ENCODE results near the gene OGFOD1.

OGFOD1 gene

GRCh38 chr16:56421976-56422669, 29.2 kb upstream of the OGFOD1 start:
- TF ChIP-seq, protein P1, sequence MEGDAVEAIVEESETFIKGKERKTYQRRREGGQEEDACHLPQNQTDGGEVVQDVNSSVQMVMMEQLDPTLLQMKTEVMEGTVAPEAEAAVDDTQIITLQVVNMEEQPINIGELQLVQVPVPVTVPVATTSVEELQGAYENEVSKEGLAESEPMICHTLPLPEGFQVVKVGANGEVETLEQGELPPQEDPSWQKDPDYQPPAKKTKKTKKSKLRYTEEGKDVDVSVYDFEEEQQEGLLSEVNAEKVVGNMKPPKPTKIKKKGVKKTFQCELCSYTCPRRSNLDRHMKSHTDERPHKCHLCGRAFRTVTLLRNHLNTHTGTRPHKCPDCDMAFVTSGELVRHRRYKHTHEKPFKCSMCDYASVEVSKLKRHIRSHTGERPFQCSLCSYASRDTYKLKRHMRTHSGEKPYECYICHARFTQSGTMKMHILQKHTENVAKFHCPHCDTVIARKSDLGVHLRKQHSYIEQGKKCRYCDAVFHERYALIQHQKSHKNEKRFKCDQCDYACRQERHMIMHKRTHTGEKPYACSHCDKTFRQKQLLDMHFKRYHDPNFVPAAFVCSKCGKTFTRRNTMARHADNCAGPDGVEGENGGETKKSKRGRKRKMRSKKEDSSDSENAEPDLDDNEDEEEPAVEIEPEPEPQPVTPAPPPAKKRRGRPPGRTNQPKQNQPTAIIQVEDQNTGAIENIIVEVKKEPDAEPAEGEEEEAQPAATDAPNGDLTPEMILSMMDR (IDR thresholded peaks at IDR 0.05; ENCODE audit: borderline replicate concordance, insufficient read depth, low read depth, low read length): no peak
- peak overlapping the region; percentile 26 for H3K4me3 ChIP-seq (ENCODE audit: low read depth, low read length)

DNA sequence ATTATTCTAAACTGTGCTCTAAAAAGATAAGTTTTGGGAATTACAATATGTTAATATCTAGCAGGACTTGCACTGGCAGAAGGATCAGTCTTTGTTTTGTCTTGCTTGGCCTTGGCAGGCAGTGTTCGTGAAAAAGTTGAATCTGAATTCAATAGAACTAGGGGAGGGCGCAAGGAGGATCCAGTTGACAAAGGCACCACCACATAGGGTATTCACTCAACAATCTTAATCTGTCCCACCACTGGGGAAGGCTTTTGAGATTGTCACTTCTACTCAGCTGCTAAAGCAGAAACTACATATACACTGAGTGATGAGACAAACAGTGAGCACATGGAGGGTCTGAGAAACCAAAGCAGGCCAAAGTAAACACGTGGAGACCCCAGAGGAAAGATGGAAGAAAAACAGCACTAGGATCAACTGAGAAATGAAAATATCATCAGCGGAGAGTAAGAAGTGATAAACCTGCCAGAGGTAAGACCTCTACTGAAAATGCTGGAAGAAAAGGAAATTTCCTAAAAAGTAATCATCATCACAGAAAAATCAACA, 28.4 kb upstream of the OGFOD1 start:
- TF ChIP-seq, protein P1 (IDR thresholded peaks at IDR 0.05; ENCODE audit: borderline replicate concordance, insufficient read depth, low read depth, low read length): no peak
- no peak overlapping the region for H3K4me3 ChIP-seq (ENCODE audit: low read depth, low read length)

DNA sequence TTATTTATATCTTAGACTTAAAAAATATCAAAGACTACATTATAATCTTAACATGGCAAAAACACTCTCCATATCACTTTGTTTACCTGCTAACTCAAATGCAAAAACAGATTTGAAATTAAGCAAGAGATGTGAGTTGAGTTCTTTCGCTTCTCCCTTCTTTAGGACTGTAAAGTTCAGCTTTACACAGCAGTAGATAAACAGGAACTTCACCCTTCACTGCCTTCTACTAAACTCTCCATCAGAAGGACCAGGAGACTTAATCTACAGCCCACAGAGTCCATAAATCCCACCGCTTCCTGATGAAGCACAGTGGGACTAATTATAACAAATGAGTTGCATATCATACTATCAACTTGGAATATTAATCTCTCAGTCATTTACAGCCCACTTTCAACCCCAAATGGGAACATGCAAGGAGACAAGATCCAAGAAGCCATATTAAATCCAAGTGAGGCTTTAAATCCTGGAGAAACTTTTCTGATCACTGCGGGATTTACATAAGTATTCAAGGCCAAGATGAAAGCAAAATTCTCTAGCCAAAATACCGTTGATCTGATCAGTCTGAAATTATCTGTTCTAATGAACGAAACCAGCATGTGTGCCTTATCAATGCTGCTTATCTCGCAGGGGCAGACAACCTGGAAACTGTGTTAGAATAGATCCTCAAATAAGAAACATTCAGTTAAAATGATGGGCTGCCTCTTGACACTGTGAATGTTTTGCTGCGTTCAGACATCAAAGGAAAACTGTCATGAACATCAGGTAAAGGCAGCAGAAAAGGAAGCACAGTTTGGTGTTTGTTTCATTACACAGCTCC, 27.6 kb upstream of the OGFOD1 start:
- peak overlapping the region; percentile 73 for H3K4me3 ChIP-seq (ENCODE audit: low read depth, low read length)
- TF ChIP-seq, protein P1 (IDR thresholded peaks at IDR 0.05; ENCODE audit: borderline replicate concordance, insufficient read depth, low read depth, low read length): no peak

DNA sequence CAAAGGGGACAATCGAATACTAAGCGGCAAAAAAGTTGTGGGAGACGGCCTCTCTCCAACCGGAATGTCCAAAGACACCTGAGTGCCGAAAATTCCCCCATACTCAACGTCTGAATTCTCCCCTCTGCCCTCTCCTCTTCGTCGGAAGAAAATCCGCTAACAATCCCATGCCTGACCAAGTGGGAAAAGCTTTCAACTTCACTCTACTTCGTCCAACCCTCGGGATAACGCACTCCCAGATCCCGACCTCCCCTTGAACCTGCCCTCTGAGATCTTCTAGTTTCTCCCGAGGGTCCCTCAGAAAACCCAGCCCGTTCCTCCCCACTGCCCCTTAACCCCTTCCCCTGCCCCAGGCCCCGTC, 27.0 kb upstream of the OGFOD1 start:
- TF ChIP-seq, protein P1 (IDR thresholded peaks at IDR 0.05; ENCODE audit: borderline replicate concordance, insufficient read depth, low read depth, low read length): no peak
- peak overlapping the region; percentile 73 for H3K4me3 ChIP-seq (ENCODE audit: low read depth, low read length)

GRCh38 chr16:56424791-56425438, 26.4 kb upstream of the OGFOD1 start:
- TF ChIP-seq, protein P1 (IDR thresholded peaks at IDR 0.05; ENCODE audit: borderline replicate concordance, insufficient read depth, low read depth, low read length): no peak
- peak overlapping the region; percentile 73 for H3K4me3 ChIP-seq (ENCODE audit: low read depth, low read length)

DNA sequence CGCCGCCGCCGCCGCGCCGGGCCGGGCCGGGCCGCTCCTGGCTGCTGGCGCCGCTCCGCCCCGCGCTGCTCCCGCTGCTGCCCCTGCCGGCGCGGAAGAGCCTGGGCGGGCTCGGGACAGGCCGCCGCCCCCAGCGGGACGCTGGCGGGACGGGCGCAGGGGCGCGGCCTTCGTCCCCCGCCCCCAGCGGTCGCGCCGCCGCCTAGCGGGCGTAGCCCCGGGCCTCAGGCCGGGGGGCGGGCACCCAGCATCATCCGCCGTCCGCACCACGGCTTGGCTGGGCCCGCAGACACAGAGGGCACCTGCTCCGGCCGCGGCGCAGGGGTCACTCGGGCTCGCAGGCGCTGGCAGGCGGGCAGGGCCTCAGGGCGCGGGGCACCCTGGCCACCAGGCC, 25.9 kb upstream of the OGFOD1 start, which contains the start of gene AMFR:
Gene AMFR (minus strand): TSS at position 107 of the 394 bp plus-strand sequence. CDS start 218 bp downstream, outside the sequence.
- H3K4me3 ChIP-seq (ENCODE audit: low read depth, low read length): peak within 1 kb of the TSS; percentile 73
- TF ChIP-seq, protein P1 (IDR thresholded peaks at IDR 0.05; ENCODE audit: borderline replicate concordance, insufficient read depth, low read depth, low read length): peak; percentile 42; the same call in 1 of the 2 replicates

Measured in GM12875 (cell line).